Upper lobe of left lung (tissue), 6 donors: ENCODE data around the gene FTO. TPM values are rescaled to one million over a fixed set of nuclear protein-coding genes. Genes with fewer than 3 reads are reported as not detected.

Source experiments
- ATAC-seq, 2 donors: fragments of 200-7000 bp; cut with Tn5 transposase; one replicate each; pipeline ENCODE4 v1.9.1; 2022; ENCODE audit warnings: mild to moderate bottlenecking in 2 of 2, moderate library complexity in 2 of 2; ENCODE audit not compliant: low FRiP score in 2 of 2
- DNase-seq, 2 donors: peaks; one replicate each; pipeline ENCODE4 v3.0.0-alpha.2; 2019 to 2020
- H3K27ac ChIP-seq, 4 donors: fragments of 200-600 bp; sonication (generic); one replicate each; pipeline ENCODE4 v1.5.1; 2016 to 2019
- H3K27me3 ChIP-seq, 4 donors: fragments of 200-600 bp; sonication (generic); one replicate each; pipeline ENCODE4 v1.5.1; 2017 to 2019
- H3K36me3 ChIP-seq, 4 donors: fragments of 200-600 bp; sonication (generic); one replicate each; pipeline ENCODE4 v1.5.1; 2016 to 2019
- H3K4me1 ChIP-seq, 4 donors: fragments of 200-600 bp; sonication (generic); one replicate each; pipeline ENCODE4 v1.5.1; 2018 to 2019
- H3K4me3 ChIP-seq, 4 donors: fragments of 200-600 bp; sonication (generic); one replicate each; pipeline ENCODE4 v1.5.1; 2017 to 2019; ENCODE audit warnings: mild to moderate bottlenecking in 2 of 4, moderate library complexity in 1 of 4
- H3K9me3 ChIP-seq, 4 donors: fragments of 200-600 bp; sonication (generic); one replicate each; pipeline ENCODE4 v1.5.1; 2018 to 2019
- EP300 ChIP-seq, 4 donors: sonication (generic); formaldehyde crosslinking; IDR thresholded peaks; one replicate each; pipeline ENCODE4 v1.5.1; 2017; ENCODE audit warnings: antibody characterized with exemption in 4 of 4, control low read depth in 2 of 4
- POLR2A ChIP-seq, 4 donors: fragments of 450-650 bp; IDR thresholded peaks; one replicate each; pipeline ENCODE4 v1.5.1; 2016 to 2017; ENCODE audit warnings: antibody characterized with exemption in 4 of 4, mild to moderate bottlenecking in 2 of 4
- POLR2AphosphoS5 ChIP-seq, 2 donors: sonication (generic); formaldehyde crosslinking; IDR thresholded peaks; one replicate each; pipeline ENCODE4 v1.5.1; 2017; ENCODE audit warnings: antibody characterized with exemption in 2 of 2
- WGBS, 2 donors: methylation state at CpG; one replicate each; pipeline ENCODE4 v1.1.5; 2017 to 2018; 5-methylcytosine and 5-hydroxymethylcytosine counted together
- total RNA-seq, 6 donors: library from RNA; depleted of rRNA in 4 of 6; stranded (reverse); fragments of >200 nt in 4 of 6; gene quantifications; one replicate each; pipeline versions ENCODE4 v1.1.0 to v1.2.1, GENCODE V29; 2016 to 2021
- TF ChIP-seq, protein P1 (sequence below), 6 experiments: fragments of 450-650 bp in 4 of 6; fragments of 200-600 bp in 2 of 6; sonication (generic) in 2 of 6; IDR thresholded peaks; one replicate each; pipeline ENCODE4 v1.5.1; 2016 to 2019; ENCODE audit warnings: antibody characterized with exemption in 6 of 6
- donor health status: DM: no; HTN: no; CAD: no; lungs with moderate emphysema.
- donor health status: DM: no; HTN: yes; CAD: no; lungs with severe emphysema.

The FTO gene
- total RNA-seq, 6 donors from 2014 or later = 62.9 to 114 (median 75.4) TPM

DNA sequence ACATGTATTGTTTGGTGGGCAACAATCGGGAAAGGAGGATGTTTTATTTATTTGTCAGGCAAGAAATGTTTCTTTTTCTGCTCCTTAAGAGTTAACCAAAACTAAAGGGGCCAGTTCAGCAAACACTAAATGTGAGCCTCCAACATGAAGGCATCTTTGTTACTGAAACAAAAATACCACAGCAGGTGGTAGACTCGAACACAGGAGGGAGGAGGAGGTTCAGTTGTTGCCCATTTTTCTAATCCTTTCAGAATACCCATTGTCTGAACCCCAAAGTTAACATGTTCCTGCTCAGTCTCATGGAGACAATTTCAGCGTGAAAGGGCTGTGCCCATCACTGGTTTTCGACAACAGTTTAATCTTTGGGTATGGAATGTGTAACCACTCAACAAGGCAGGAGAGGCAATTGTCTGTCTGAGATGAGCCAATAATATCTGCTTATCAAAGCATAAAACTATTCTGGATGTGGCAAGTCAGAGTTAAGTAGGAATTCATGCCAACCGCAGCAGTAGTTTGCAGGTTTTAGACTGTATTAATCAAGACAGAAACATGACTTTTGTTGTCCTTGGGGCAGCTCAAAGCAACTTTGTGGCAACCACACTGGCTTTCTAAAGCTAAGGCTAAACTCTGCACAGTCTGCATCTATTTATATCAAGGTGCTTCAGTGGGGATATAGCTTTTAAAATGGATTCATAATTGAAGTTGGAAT is 211.7 kb downstream of the FTO start:
- peaks cover 0 to 13% (median 5%) of the 10 kb centered on the region in 4 donors for H3K4me1 ChIP-seq
- DNase-seq (no peak), ATAC-seq (no peak)
- 88% methylated on average over 5 of the region's 5 CpGs for WGBS, 2 donors
- H3K27me3 ChIP-seq = no peaks in the 10 kb centered on the region
- no peaks in the 10 kb centered on the region for H3K9me3 ChIP-seq
- no peak overlapping the region for H3K27ac ChIP-seq
- no peak overlapping the region for H3K4me3 ChIP-seq
- H3K36me3 ChIP-seq = no peaks in the 10 kb centered on the region
- TF ChIP-seq POLR2AphosphoS5 (IDR thresholded peaks at IDR 0.05) (no peak), POLR2A (IDR thresholded peaks at IDR 0.05) (no peak), EP300 (IDR thresholded peaks at IDR 0.05) (no peak)
- TF ChIP-seq, protein P1, sequence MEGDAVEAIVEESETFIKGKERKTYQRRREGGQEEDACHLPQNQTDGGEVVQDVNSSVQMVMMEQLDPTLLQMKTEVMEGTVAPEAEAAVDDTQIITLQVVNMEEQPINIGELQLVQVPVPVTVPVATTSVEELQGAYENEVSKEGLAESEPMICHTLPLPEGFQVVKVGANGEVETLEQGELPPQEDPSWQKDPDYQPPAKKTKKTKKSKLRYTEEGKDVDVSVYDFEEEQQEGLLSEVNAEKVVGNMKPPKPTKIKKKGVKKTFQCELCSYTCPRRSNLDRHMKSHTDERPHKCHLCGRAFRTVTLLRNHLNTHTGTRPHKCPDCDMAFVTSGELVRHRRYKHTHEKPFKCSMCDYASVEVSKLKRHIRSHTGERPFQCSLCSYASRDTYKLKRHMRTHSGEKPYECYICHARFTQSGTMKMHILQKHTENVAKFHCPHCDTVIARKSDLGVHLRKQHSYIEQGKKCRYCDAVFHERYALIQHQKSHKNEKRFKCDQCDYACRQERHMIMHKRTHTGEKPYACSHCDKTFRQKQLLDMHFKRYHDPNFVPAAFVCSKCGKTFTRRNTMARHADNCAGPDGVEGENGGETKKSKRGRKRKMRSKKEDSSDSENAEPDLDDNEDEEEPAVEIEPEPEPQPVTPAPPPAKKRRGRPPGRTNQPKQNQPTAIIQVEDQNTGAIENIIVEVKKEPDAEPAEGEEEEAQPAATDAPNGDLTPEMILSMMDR (IDR thresholded peaks at IDR 0.05) = no peak

DNA sequence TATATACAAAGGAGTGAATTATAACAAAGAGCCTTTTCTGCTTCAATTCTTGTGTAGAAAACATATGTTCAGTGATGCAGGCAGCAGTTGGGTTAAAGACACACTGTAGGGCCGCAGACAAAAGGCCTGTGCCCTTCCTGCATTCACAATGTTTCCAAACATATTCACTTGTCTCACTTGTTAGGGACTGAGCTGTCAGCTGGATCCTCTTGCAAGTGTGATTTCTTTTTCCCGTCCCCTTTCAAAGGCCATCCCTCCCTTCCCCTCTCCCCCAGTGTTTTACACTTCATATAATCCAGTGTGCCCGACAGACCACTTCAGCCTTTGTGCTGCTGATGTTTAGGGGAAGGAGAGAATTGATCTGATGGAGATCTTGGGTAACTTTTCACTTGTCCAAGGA is 217.0 kb downstream of the FTO start:
- Histone ChIP-seq H3K27me3 (no peaks in the 10 kb centered on the region), H3K36me3 (no peaks in the 10 kb centered on the region), H3K9me3 (no peaks in the 10 kb centered on the region), H3K27ac (no peak overlapping the region), H3K4me3 (no peak overlapping the region), H3K4me1 (peaks cover 0 to 11% (median 2%) of the 10 kb centered on the region in 4 donors)
- no peak for ATAC-seq
- DNase-seq = no peak
- TF ChIP-seq POLR2AphosphoS5 (IDR thresholded peaks at IDR 0.05) = no peak
- no peak for TF ChIP-seq POLR2A (IDR thresholded peaks at IDR 0.05)
- TF ChIP-seq, protein P1 (IDR thresholded peaks at IDR 0.05) = no peak
- TF ChIP-seq EP300 (IDR thresholded peaks at IDR 0.05) = no peak
- WGBS, 2 donors = 95% methylated on average over 3 of the region's 3 CpGs

DNA sequence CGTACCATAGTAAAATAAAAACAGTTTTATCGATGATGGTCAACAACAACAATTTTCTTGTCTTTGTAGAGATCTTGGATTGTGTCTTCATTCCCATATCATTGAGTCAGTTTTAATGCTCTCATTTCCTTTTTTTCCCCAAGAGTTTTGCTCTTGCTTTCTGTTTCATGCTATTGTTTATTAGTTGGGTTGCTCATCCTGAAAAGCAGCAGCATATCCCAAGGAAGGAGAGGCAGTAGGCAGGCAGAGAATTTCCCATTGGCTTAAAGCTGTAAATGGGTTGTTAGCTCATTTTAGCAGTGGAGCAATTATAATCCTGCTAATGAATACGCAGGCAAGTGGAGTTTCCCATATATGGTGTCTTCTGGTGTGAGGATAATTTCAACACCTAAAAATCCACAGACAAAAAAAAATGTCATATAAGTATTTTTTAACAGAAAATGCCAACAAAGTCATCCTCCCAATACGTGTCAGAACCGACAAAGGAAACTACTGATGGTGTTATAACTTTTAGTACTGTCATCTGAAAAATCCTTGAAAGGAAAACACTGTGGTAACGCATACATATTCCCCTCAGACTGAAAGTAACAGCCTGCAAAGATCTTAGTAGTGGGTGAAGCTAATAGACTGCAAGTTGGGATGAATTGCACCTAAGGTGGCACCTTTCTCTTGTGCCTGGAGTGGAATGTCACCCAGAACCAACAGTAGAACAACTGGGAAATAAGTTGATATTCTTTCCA is 218.3 kb downstream of the FTO start:
- no peaks in the 10 kb centered on the region for H3K9me3 ChIP-seq
- no peaks in the 10 kb centered on the region for H3K36me3 ChIP-seq
- H3K4me1 ChIP-seq = peaks cover 0 to 11% (median 2%) of the 10 kb centered on the region in 4 donors
- no peak for ATAC-seq
- DNase-seq = no peak
- TF ChIP-seq, protein P1 (IDR thresholded peaks at IDR 0.05) = no peak
- no peak for TF ChIP-seq POLR2A (IDR thresholded peaks at IDR 0.05)
- TF ChIP-seq EP300 (IDR thresholded peaks at IDR 0.05) = no peak
- no peak for TF ChIP-seq POLR2AphosphoS5 (IDR thresholded peaks at IDR 0.05)
- H3K27ac ChIP-seq = no peak overlapping the region
- H3K27me3 ChIP-seq = no peaks in the 10 kb centered on the region
- WGBS, 2 donors = 90 to 98% methylated on average over 6 of the region's 6 CpGs
- H3K4me3 ChIP-seq = no peak overlapping the region

DNA sequence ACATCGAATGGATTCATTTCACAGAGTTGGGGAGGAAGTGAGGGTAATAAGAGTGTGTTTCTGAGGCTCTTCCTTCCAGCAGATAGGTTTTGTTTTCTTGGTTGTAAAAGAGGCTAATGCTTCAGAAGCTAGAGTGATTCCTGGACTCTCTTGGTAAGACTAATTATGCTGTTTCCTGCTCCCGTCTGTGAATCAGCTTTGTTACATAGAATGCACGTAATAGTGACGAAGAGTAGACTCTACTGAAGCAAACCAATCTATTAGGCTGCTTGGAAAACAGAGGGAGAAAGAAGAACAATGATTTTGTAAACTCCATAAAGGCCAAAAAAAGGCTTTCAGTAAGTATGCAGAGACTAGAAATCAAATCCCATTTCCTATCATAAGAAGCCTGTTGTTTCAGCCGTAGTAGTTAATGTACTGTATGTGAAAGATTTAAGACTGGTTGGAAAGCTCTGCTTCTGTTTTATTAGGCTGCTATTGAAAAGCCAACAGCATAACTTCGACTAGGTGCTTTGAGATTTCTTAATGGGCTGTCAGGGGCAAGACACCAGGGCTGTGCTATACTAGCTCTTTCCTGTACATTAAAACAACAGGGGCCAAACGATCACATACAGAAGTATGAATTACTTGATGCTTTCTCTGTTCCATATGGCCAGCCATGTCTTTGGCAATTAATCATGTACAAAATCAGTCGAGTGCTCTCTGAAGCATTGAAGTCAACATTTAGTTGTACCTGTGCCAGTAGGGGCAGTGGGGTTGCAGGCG is 219.0 kb downstream of the FTO start:
- Histone ChIP-seq H3K4me3 (no peak overlapping the region), H3K27ac (no peak overlapping the region), H3K36me3 (no peaks in the 10 kb centered on the region), H3K4me1 (peaks cover 0 to 11% (median 2%) of the 10 kb centered on the region in 4 donors), H3K27me3 (no peaks in the 10 kb centered on the region), H3K9me3 (no peaks in the 10 kb centered on the region)
- ATAC-seq = no peak
- TF ChIP-seq, protein P1 (IDR thresholded peaks at IDR 0.05) = no peak
- TF ChIP-seq POLR2AphosphoS5 (IDR thresholded peaks at IDR 0.05) = no peak
- TF ChIP-seq POLR2A (IDR thresholded peaks at IDR 0.05) = no peak
- TF ChIP-seq EP300 (IDR thresholded peaks at IDR 0.05) = no peak
- DNase-seq = no peak
- WGBS, 2 donors = 58% methylated on average over 9 of the region's 9 CpGs
